ENCODE data around the gene DOCK9.
"Not testable (repeated sequence)": the region's sequence is repeated elsewhere in the genome, so short reads cannot be mapped to it uniquely, and the experiment has no call there.

The DOCK9 gene

GRCh38 chr13:98755729-98756128 is 222.1 kb downstream of the DOCK9 start:
- Histone ChIP-seq H3K4me1 (ENCODE audit: low read length) (no peaks in the 10 kb centered on the region), H3K4me3 (ENCODE audit: low read length) (no peak overlapping the region), H3K4me2 (ENCODE audit: low read depth, low read length) (no peak overlapping the region), H3K79me2 (ENCODE audit: low read length) (no peaks in the 10 kb centered on the region), H3K27ac (ENCODE audit: low read length) (no peak overlapping the region), H2AFZ (ENCODE audit: low read length) (no peak overlapping the region), H3K9me3 (replicated peaks; ENCODE audit: insufficient read depth, low read length) (no peaks in the 10 kb centered on the region), H3K27me3 (replicated peaks; ENCODE audit: insufficient read depth, low read length) (no peaks in the 10 kb centered on the region), H3F3A (ENCODE audit: insufficient read depth, low read length) (no peaks in the 10 kb centered on the region), H3K9ac (ENCODE audit: low read length) (no peak overlapping the region), H3K36me3 (replicated peaks; ENCODE audit: insufficient read depth, low read length) (no peaks in the 10 kb centered on the region), H3K9me2 (replicated peaks; ENCODE audit: insufficient read depth, low read length) (no peaks in the 10 kb centered on the region), H4K20me1 (ENCODE audit: insufficient read depth, low read length) (no peaks in the 10 kb centered on the region)
- no peak for DNase-seq
- TF ChIP-seq EZH2phosphoT487 (IDR thresholded peaks at IDR 0.05; ENCODE audit: low read length) (no peak), EZH2 (optimal IDR thresholded peaks at IDR 0.05; ENCODE audit: low read depth, low read length) (no peak), CTCF (IDR thresholded peaks at IDR 0.05; ENCODE audit: low read length) (no peak)

DNA sequence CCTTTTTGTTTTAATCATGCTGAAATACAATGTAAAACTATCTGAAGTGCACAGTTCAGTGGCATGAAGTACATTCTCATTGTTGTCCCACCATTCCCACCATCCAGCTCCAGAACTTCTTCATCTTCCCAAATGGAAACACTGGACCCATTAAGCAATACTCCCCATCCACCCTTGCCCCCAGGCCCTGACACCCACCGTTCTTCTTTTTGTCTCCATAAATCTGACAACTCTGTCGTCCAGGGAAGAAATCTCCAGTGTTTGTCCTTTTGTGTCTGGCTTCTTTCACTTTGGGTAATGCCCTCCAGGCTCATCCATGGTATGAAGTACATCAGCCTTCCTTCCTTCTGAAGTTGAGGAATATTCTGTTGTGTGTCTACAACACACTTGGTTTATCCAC is 222.7 kb downstream of the DOCK9 start:
- no peaks in the 10 kb centered on the region for H3K9me3 ChIP-seq (replicated peaks; ENCODE audit: insufficient read depth, low read length)
- no peaks in the 10 kb centered on the region for H3K4me1 ChIP-seq (ENCODE audit: low read length)
- no peaks in the 10 kb centered on the region for H3K9me2 ChIP-seq (replicated peaks; ENCODE audit: insufficient read depth, low read length)
- no peak overlapping the region for H2AFZ ChIP-seq (ENCODE audit: low read length)
- no peak overlapping the region for H3K9ac ChIP-seq (ENCODE audit: low read length)
- H3K4me3 ChIP-seq (ENCODE audit: low read length), result no peak overlapping the region
- H3K36me3 ChIP-seq (replicated peaks; ENCODE audit: insufficient read depth, low read length), result no peaks in the 10 kb centered on the region
- H3F3A ChIP-seq (ENCODE audit: insufficient read depth, low read length), result no peaks in the 10 kb centered on the region
- DNase-seq, result no peak
- H3K79me2 ChIP-seq (ENCODE audit: low read length), result no peaks in the 10 kb centered on the region
- H4K20me1 ChIP-seq (ENCODE audit: insufficient read depth, low read length), result no peaks in the 10 kb centered on the region
- H3K27me3 ChIP-seq (replicated peaks; ENCODE audit: insufficient read depth, low read length), result no peaks in the 10 kb centered on the region
- TF ChIP-seq EZH2 (optimal IDR thresholded peaks at IDR 0.05; ENCODE audit: low read depth, low read length) (no peak), EZH2phosphoT487 (IDR thresholded peaks at IDR 0.05; ENCODE audit: low read length) (no peak), CTCF (IDR thresholded peaks at IDR 0.05; ENCODE audit: low read length) (no peak)
- no peak overlapping the region for H3K27ac ChIP-seq (ENCODE audit: low read length)
- no peak overlapping the region for H3K4me2 ChIP-seq (ENCODE audit: low read depth, low read length)

DNA sequence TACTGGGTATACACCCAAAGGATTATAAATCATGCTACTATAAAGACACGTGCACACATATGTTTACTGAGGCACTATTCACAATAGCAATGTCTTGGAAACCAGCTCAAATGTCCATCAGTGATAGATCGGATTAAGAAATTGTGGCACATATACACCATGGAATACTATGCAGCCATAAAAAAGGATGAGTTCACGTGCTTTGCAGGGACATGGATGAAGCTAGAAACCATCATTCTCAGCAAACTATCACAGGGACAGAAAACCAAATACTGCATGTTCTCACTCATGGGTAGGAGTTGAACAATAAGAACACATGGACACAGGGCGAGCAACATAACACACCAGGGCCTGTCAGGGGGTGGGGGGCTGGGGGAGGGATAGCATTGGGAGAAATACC is 223.4 kb downstream of the DOCK9 start:
- H3K4me3 ChIP-seq (ENCODE audit: low read length); H3K4me2 ChIP-seq (ENCODE audit: low read depth, low read length); H2AFZ ChIP-seq (ENCODE audit: low read length); H3F3A ChIP-seq (ENCODE audit: insufficient read depth, low read length); H3K36me3 ChIP-seq (replicated peaks; ENCODE audit: insufficient read depth, low read length); H3K79me2 ChIP-seq (ENCODE audit: low read length); H3K9me3 ChIP-seq (replicated peaks; ENCODE audit: insufficient read depth, low read length); H4K20me1 ChIP-seq (ENCODE audit: insufficient read depth, low read length); H3K9ac ChIP-seq (ENCODE audit: low read length); H3K27ac ChIP-seq (ENCODE audit: low read length); H3K4me1 ChIP-seq (ENCODE audit: low read length); DNase-seq; H3K9me2 ChIP-seq (replicated peaks; ENCODE audit: insufficient read depth, low read length); H3K27me3 ChIP-seq (replicated peaks; ENCODE audit: insufficient read depth, low read length): not testable (repeated sequence)

DNA sequence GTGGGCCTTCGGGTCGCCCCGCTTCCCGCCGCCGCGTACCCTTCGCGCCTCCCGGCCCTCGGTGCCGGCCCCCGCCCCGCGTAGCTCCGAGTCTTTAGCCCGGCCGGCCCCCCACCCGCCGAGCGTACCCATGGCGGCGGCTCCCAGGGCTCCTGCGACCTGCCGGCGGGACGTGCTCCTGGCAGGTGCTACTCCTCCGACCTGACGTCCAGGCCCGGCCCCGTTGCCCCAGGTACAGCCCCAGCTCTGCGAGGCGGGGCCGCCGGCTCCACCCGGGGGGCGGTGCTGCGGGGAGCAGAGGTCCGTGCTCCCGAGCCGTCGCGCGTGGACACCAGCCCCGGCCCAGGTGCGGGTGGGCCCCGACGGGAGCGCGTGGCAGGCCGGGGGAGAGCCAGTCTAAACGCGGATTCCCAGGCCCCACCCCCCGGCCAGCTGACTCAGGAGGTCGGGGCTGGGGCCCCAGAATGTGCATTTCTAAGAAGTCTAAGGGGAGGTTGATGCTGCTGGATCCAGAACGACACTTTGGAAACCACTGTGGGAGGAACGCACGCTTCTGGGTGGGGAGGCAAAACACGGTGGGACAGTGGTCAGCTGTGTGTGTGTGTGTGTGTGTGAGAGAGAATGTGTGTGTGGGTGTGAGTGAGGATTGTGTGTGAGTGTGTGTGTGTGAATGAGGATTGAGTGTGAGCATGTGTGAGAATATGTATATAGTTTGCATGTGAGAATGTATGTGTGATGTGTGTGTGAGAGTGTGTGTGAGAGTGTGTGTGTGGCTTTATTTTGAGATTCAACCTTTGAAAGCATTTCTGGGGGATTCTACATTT is 225.2 kb downstream of the DOCK9 start, which contains the start of gene SLC15A1:
Gene SLC15A1, minus strand, starts transcription at position 206 of the 824 bp plus-strand sequence. Its CDS starts 74 bp downstream, at position 132.
- no peak within 1 kb of the TSS for H3K9ac ChIP-seq (ENCODE audit: low read length)
- H3K36me3 ChIP-seq (replicated peaks; ENCODE audit: insufficient read depth, low read length), result no peaks in the 10 kb centered on the region
- no peaks in the 10 kb centered on the region for H3K79me2 ChIP-seq (ENCODE audit: low read length)
- no peak within 1 kb of the TSS for H3K4me2 ChIP-seq (ENCODE audit: low read depth, low read length)
- no peak within 1 kb of the TSS for H3K27ac ChIP-seq (ENCODE audit: low read length)
- no peak within 1 kb of the TSS for H3K4me3 ChIP-seq (ENCODE audit: low read length)
- no peak for DNase-seq
- no peaks in the 10 kb centered on the region for H3K27me3 ChIP-seq (replicated peaks; ENCODE audit: insufficient read depth, low read length)
- H3K4me1 ChIP-seq (ENCODE audit: low read length), result no peaks in the 10 kb centered on the region
- H2AFZ ChIP-seq (ENCODE audit: low read length), result no peak within 1 kb of the TSS
- H3K9me2 ChIP-seq (replicated peaks; ENCODE audit: insufficient read depth, low read length), result no peaks in the 10 kb centered on the region
- H3F3A ChIP-seq (ENCODE audit: insufficient read depth, low read length), result no peaks in the 10 kb centered on the region
- H4K20me1 ChIP-seq (ENCODE audit: insufficient read depth, low read length), result no peaks in the 10 kb centered on the region
- no peaks in the 10 kb centered on the region for H3K9me3 ChIP-seq (replicated peaks; ENCODE audit: insufficient read depth, low read length)
- TF ChIP-seq CTCF (IDR thresholded peaks at IDR 0.05; ENCODE audit: low read length), result no peak
- TF ChIP-seq EZH2 (optimal IDR thresholded peaks at IDR 0.05; ENCODE audit: low read depth, low read length), result no peak
- no peak for TF ChIP-seq EZH2phosphoT487 (IDR thresholded peaks at IDR 0.05; ENCODE audit: low read length)
